HCT116 (cell line): ENCODE data around the gene PNRC2. TPM values are rescaled to one million over a fixed set of nuclear protein-coding genes. Genes with fewer than 3 reads are reported as not detected.

Source experiments
- ATAC-seq: fragments of 200-7000 bp; cut with Tn5 transposase; 2 replicates; pipeline ENCODE4 v1.9.1; 2020; ENCODE audit warnings: mild to moderate bottlenecking, moderate library complexity
- BruUV-seq: library from RNA; stranded (reverse); fragments of 400-500 nt; replicated peaks from 2 replicates; lab custom pipeline; 2021; lab: Mats Ljungman, UMichigan
- CTCF ChIA-PET: fragments of 300-600 bp; sonication (Branson Sonifier 250); formaldehyde crosslinking; loops from one replicate; lab custom pipeline; 2021; ENCODE audit warnings: antibody characterized with exemption; lab: Charles Lee
- POLR2A ChIA-PET: fragments of 300-600, 350-600 bp; sonication (Branson Sonifier 250); formaldehyde crosslinking; loops from one replicate; lab custom pipeline; 2021; ENCODE audit warnings: antibody characterized with exemption; lab: Charles Lee
- RAD21 ChIA-PET, 2 experiments: fragments of 300-600 bp; sonication (Branson Sonifier 250); formaldehyde crosslinking; loops; one replicate each; lab custom pipeline; 2023; ENCODE audit warnings: low total read pairs in 2 of 2; ENCODE audit not compliant: uncharacterized antibody in 2 of 2, unreplicated experiment in 2 of 2, low non-redundant PET in 1 of 2; lab: Charles Lee
- DNase-seq: peaks from one replicate; pipeline ENCODE4 v3.0.0-alpha.2; 2010; ENCODE audit warnings: low read depth, low spot score
- H2AFZ ChIP-seq: fragments of 200-600 bp; shearing (Covaris generic), sonication (generic); 2 replicates; pipeline ENCODE4 v1.6.1; 2017; ENCODE audit warnings: low read depth, mixed run types, mixed read lengths, antibody characterized with exemption, low read length; ENCODE audit not compliant: poor library complexity, severe bottlenecking
- H3K27ac ChIP-seq: 2 replicates; pipeline ENCODE4 v1.5.1; 2012; ENCODE audit warnings: low read depth, low read length
- H3K27me3 ChIP-seq: fragments of 200-600 bp; sonication (generic); 2 replicates; pipeline ENCODE4 v1.6.1; 2016; ENCODE audit warnings: mixed run types, low read length, mixed read lengths; ENCODE audit not compliant: insufficient read depth
- H3K36me3 ChIP-seq, 2 experiments: fragments of 200-500 bp in 1 of 2; fragments of 200-600 bp in 1 of 2; sonication (Bioruptor generic) in 1 of 2; sonication (generic) in 1 of 2; 2 replicates each; pipeline versions ENCODE4 v1.5.1 to v1.6.1; 2014 to 2016; ENCODE audit warnings: low read length in 2 of 2, inconsistent platforms in 1 of 2, mixed read lengths in 1 of 2, mixed run types in 1 of 2; ENCODE audit not compliant: insufficient read depth in 2 of 2, control insufficient read depth in 1 of 2
- H3K4me1 ChIP-seq, 2 experiments: fragments of 200-600 bp in 1 of 2; sonication (generic) in 1 of 2; 2 replicates each; pipeline versions ENCODE4 v1.5.1 to v1.6.1; 2012 to 2017; ENCODE audit warnings: low read length in 2 of 2, inconsistent platforms in 1 of 2, mild to moderate bottlenecking in 1 of 2, mixed read lengths in 1 of 2, mixed run types in 1 of 2, moderate library complexity in 1 of 2; ENCODE audit not compliant: insufficient read depth in 2 of 2, control insufficient read depth in 1 of 2
- H3K4me2 ChIP-seq: fragments of 200-600 bp; sonication (generic); 2 replicates; pipeline ENCODE4 v1.6.1; 2017; ENCODE audit warnings: mixed run types, low read length, mixed read lengths
- H3K4me3 ChIP-seq, 2 experiments: fragments of 200-600 bp in 1 of 2; sonication (generic) in 1 of 2; replicated peaks in 1 of 2; 2 replicates each; pipeline ENCODE4 v1.5.1; 2011 to 2016; ENCODE audit warnings: low read length in 2 of 2, control low read depth in 1 of 2, low read depth in 1 of 2, mild to moderate bottlenecking in 1 of 2, mixed read lengths in 1 of 2, mixed run types in 1 of 2
- H3K79me2 ChIP-seq: fragments of 200-600 bp; sonication (generic); 2 replicates; pipeline ENCODE4 v1.6.1; 2017; ENCODE audit warnings: mild to moderate bottlenecking, mixed run types, low read length, moderate library complexity, mixed read lengths; ENCODE audit not compliant: insufficient read depth
- H3K9ac ChIP-seq: fragments of 200-600 bp; sonication (generic); 2 replicates; pipeline ENCODE4 v1.6.1; 2016; ENCODE audit warnings: low read length, mixed read lengths
- H3K9me2 ChIP-seq: fragments of 200-600 bp; sonication (generic), shearing (Covaris generic); 2 replicates; pipeline ENCODE4 v1.6.1; 2017; ENCODE audit warnings: mixed run types, mild to moderate bottlenecking, moderate library complexity; ENCODE audit not compliant: insufficient read depth
- H3K9me3 ChIP-seq, 2 experiments: fragments of 200-500 bp in 1 of 2; fragments of 200-600 bp in 1 of 2; sonication (Bioruptor generic) in 1 of 2; sonication (generic) in 1 of 2; 2 replicates each; pipeline ENCODE4 v1.6.1; 2014 to 2017; ENCODE audit warnings: low read length in 2 of 2, mixed read lengths in 2 of 2, inconsistent platforms in 1 of 2, low read depth in 1 of 2, mild to moderate bottlenecking in 1 of 2, mixed run types in 1 of 2, moderate library complexity in 1 of 2; ENCODE audit not compliant: control insufficient read depth in 1 of 2, insufficient read depth in 1 of 2
- H4K20me1 ChIP-seq: fragments of 200-600 bp; sonication (generic), shearing (Covaris generic); 2 replicates; pipeline ENCODE4 v1.6.1; 2017; ENCODE audit warnings: mixed run types, mild to moderate bottlenecking, moderate library complexity; ENCODE audit not compliant: insufficient read depth
- CTCF ChIP-seq, 3 experiments: fragments of 200-600 bp in 1 of 3; sonication (generic) in 1 of 3; IDR thresholded peaks in 2 of 3; conservative IDR thresholded peaks in 1 of 3; 2 replicates each; pipeline ENCODE4 v1.5.1; 2012 to 2017; ENCODE audit warnings: low read depth in 2 of 3, low read length in 2 of 3, antibody characterized with exemption in 1 of 3, borderline replicate concordance in 1 of 3, control low read depth in 1 of 3, mild to moderate bottlenecking in 1 of 3, mixed read lengths in 1 of 3, mixed run types in 1 of 3, moderate library complexity in 1 of 3; ENCODE audit not compliant: insufficient read depth in 1 of 3
- ELF1 ChIP-seq: IDR thresholded peaks from 2 replicates; pipeline ENCODE4 v1.6.1; 2012; ENCODE audit warnings: low read depth, borderline replicate concordance
- EZH2 ChIP-seq: fragments of 200-600 bp; sonication (generic); IDR thresholded peaks from 2 replicates; pipeline ENCODE4 v1.6.1; 2017; ENCODE audit warnings: antibody characterized with exemption, mixed run types
- EZH2phosphoT487 ChIP-seq: fragments of 200-600 bp; IDR thresholded peaks from 2 replicates; pipeline ENCODE4 v1.6.1; 2018; ENCODE audit warnings: antibody characterized with exemption, borderline replicate concordance
- MAX ChIP-seq: IDR thresholded peaks from 2 replicates; pipeline ENCODE4 v1.6.1; 2012
- POLR2A ChIP-seq: IDR thresholded peaks from 2 replicates; pipeline ENCODE4 v1.7.0; 2011; ENCODE audit warnings: borderline replicate concordance; ENCODE audit not compliant: insufficient read depth, insufficient read length; ENCODE audit errors: extremely low read depth
- RAD21 ChIP-seq: IDR thresholded peaks from 2 replicates; pipeline ENCODE4 v1.6.1; 2012; ENCODE audit warnings: low read depth, mild to moderate bottlenecking
- TCF7L2 ChIP-seq: IDR thresholded peaks from 2 replicates; pipeline ENCODE4 v1.7.0; 2011; ENCODE audit warnings: borderline replicate concordance, inconsistent platforms; ENCODE audit not compliant: insufficient read depth, insufficient read length; ENCODE audit errors: extremely low read depth
- ZFX ChIP-seq: fragments of 450-650 bp; IDR thresholded peaks from 2 replicates; pipeline ENCODE4 v1.6.1; 2017
- intact Hi-C: fragments of 100-400 bp; cut with micrococcal nuclease; formaldehyde crosslinking; loops from 2 replicates; pipeline ENCODE4 v1.10.0; 2022
- total RNA-seq: library from RNA; stranded (reverse); gene quantifications from one replicate; pipeline ENCODE4 v1.2.1, GENCODE V29; 2021; ENCODE audit not compliant: unreplicated experiment
- TF ChIP-seq, protein P1 (sequence below): IDR thresholded peaks from 2 replicates; pipeline ENCODE4 v1.6.1; 2012
- TF ChIP-seq, protein P2 (sequence below): IDR thresholded peaks from 2 replicates; pipeline ENCODE4 v1.6.1; 2012; ENCODE audit warnings: low read depth
- TF ChIP-seq, protein P3 (sequence below): IDR thresholded peaks from 2 replicates; pipeline ENCODE4 v1.6.1; 2011; ENCODE audit warnings: mild to moderate bottlenecking, low read length, moderate library complexity; ENCODE audit not compliant: insufficient replicate concordance; ENCODE audit errors: extremely low read depth

PNRC2 gene
- total RNA-seq, 1 experiment from 2014 or later, result 92.1 TPM

DNA sequence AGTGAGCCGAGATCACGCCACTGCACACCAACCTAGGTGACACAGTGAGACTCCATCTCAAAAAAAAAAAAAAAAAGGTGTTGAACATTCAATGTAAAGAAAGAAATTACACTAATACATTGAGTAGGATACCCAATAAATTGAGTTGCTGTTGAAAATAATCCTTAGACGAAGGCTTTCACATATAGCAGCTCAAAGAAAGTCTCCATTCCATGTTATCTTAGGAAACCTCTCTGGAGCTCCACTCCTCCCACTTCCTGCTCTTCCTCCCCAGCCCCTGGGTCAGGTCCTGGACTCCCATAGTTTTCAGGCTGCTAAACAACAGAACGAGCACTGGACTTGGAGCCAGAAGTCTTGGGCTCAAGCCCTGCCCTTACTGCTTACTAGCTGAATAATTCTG, 30.8 kb upstream of the PNRC2 start (continued):
- TF ChIP-seq CTCF (IDR thresholded peaks at IDR 0.05 in 2 of 3, conservative IDR thresholded peaks at IDR 0.05 in 1 of 3; ENCODE audit: borderline replicate concordance in 1 of 3, insufficient read depth in 1 of 3, low read depth in 2 of 3, low read length in 2 of 3) (no peak), ELF1 (no peak), TCF7L2 (no peak), POLR2A (no peak), ZFX (no peak)
- TF ChIP-seq, protein P1, sequence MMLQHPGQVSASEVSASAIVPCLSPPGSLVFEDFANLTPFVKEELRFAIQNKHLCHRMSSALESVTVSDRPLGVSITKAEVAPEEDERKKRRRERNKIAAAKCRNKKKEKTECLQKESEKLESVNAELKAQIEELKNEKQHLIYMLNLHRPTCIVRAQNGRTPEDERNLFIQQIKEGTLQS, result no peak
- TF ChIP-seq, protein P2, sequence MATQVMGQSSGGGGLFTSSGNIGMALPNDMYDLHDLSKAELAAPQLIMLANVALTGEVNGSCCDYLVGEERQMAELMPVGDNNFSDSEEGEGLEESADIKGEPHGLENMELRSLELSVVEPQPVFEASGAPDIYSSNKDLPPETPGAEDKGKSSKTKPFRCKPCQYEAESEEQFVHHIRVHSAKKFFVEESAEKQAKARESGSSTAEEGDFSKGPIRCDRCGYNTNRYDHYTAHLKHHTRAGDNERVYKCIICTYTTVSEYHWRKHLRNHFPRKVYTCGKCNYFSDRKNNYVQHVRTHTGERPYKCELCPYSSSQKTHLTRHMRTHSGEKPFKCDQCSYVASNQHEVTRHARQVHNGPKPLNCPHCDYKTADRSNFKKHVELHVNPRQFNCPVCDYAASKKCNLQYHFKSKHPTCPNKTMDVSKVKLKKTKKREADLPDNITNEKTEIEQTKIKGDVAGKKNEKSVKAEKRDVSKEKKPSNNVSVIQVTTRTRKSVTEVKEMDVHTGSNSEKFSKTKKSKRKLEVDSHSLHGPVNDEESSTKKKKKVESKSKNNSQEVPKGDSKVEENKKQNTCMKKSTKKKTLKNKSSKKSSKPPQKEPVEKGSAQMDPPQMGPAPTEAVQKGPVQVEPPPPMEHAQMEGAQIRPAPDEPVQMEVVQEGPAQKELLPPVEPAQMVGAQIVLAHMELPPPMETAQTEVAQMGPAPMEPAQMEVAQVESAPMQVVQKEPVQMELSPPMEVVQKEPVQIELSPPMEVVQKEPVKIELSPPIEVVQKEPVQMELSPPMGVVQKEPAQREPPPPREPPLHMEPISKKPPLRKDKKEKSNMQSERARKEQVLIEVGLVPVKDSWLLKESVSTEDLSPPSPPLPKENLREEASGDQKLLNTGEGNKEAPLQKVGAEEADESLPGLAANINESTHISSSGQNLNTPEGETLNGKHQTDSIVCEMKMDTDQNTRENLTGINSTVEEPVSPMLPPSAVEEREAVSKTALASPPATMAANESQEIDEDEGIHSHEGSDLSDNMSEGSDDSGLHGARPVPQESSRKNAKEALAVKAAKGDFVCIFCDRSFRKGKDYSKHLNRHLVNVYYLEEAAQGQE, result no peak
- TF ChIP-seq, all 23 proteins: peak for 0

GRCh38 chr1:23930270-23930669, 29.4 kb upstream of the PNRC2 start:
- H3K9ac ChIP-seq, result no peak overlapping the region
- no peak for DNase-seq
- H3K9me2 ChIP-seq, result no peaks in the 10 kb centered on the region
- BruUV-seq, result no TSS peak
- intact Hi-C loops, result no loop called here
- no peak overlapping the region for H2AFZ ChIP-seq
- H3K36me3 ChIP-seq, result no peaks in the 10 kb centered on the region
- POLR2A ChIA-PET, result no interaction called here
- H3K4me1 ChIP-seq, result no peaks in the 10 kb centered on the region
- H3K27ac ChIP-seq, result no peak overlapping the region
- TF ChIP-seq MAX, result no peak
- TF ChIP-seq EZH2phosphoT487, result no peak
- TF ChIP-seq, protein P3, sequence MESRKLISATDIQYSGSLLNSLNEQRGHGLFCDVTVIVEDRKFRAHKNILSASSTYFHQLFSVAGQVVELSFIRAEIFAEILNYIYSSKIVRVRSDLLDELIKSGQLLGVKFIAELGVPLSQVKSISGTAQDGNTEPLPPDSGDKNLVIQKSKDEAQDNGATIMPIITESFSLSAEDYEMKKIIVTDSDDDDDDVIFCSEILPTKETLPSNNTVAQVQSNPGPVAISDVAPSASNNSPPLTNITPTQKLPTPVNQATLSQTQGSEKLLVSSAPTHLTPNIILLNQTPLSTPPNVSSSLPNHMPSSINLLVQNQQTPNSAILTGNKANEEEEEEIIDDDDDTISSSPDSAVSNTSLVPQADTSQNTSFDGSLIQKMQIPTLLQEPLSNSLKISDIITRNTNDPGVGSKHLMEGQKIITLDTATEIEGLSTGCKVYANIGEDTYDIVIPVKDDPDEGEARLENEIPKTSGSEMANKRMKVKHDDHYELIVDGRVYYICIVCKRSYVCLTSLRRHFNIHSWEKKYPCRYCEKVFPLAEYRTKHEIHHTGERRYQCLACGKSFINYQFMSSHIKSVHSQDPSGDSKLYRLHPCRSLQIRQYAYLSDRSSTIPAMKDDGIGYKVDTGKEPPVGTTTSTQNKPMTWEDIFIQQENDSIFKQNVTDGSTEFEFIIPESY, result no peak
- TF ChIP-seq, protein P2, result no peak
- TF ChIP-seq RAD21, result no peak
- TF ChIP-seq ELF1, result no peak
- no peak for TF ChIP-seq EZH2
- RAD21 ChIA-PET, result no interaction called here
- H3K27me3 ChIP-seq, result no peaks in the 10 kb centered on the region
- CTCF ChIA-PET, result no interaction called here
- no peaks in the 10 kb centered on the region for H3K9me3 ChIP-seq
- no peaks in the 10 kb centered on the region for H4K20me1 ChIP-seq
- no peak overlapping the region for H3K4me2 ChIP-seq
- no peaks in the 10 kb centered on the region for H3K79me2 ChIP-seq
- ATAC-seq, result no peak
- no peak overlapping the region for H3K4me3 ChIP-seq
